Left hindlimb (tissue), 1 donor: ENCODE measurements around the gene CLEC12A.
"Not testable (repeated sequence)": the region's sequence is repeated elsewhere in the genome, so short reads cannot be mapped to it uniquely, and the experiment has no call there.

Source experiments
- DNase-seq: peaks from one replicate; pipeline ENCODE4 v3.0.0-alpha.2; 2018

The CLEC12A gene

GRCh38 chr12:9971181-9971580, at the start of gene CLEC12A:
Gene CLEC12A, plus strand, starts transcription at chr12:9971409. Its CDS starts 188 bp downstream, at chr12:9971597.
- no peak for DNase-seq

GRCh38 chr12:9922429-9922828, 48.8 kb upstream of the CLEC12A start:
- DNase-seq: no peak

GRCh38 chr12:9925705-9926393, 45.4 kb upstream of the CLEC12A start:
- DNase-seq: no peak

DNA sequence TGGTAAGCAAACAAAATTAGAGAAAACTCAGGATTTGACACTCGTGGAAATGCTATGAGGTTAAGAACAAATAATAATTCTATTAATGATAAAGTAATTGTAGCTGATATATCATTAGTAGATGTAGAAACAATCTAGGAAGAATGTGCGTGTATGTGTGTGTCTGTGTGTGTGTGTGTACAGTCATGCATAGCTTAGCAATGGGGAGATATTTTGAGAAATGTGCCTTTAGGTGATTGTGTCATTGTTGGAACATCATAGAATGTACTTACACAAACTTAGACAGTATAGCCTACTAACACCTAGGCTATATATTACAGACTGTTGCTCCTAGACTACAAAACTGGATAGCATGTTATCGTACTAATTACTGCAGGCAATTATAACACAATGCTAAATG, 44.3 kb upstream of the CLEC12A start:
- DNase-seq: no peak

DNA sequence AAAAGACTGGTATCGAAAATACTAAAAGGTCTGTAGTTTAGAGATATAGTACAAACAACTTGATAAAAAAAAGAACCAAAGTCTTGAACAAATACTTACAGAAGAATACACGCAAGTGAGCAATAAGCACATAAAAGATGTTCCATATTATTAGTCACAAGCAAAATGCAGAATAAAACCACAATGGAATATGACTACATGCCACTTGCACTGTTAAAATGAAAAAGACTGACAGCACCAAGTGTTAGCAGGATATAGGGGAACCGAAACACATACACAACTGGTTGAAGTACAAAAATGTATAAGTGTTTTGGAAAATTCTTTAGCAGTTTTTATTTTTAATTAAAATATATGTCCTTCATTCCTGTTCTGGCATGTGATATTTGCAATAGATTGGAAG, 42.6 kb upstream of the CLEC12A start:
- DNase-seq: no peak

GRCh38 chr12:9931245-9931644, 40.0 kb upstream of the CLEC12A start:
- DNase-seq: no peak

GRCh38 chr12:9932270-9932669, 38.9 kb upstream of the CLEC12A start, which contains the start of gene CLEC2A:
Gene CLEC2A, minus strand, starts transcription at chr12:9932370. Its CDS starts 41 bp downstream, at chr12:9932329.
- DNase-seq: no peak

DNA sequence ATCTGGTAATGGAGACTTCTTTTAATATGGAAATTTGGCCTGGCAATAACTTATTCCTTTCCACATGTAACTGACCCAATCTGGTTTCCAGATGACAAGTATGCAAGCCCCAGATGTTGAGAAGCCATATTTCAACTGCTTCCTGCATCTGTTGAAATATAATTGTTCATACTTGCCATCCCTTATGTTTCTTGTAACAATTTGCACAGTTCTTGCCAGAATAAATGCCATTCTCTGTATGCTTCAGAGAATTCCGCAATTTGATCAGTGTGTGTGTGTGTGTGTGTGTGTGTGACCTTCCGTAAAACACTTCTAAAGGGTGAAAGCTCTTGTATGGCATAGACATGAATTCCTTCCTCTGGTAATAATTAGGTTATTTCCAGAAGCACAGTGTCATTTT, 37.3 kb upstream of the CLEC12A start:
- no peak for DNase-seq

GRCh38 chr12:9935026-9935425, 36.2 kb upstream of the CLEC12A start:
- DNase-seq: no peak

DNA sequence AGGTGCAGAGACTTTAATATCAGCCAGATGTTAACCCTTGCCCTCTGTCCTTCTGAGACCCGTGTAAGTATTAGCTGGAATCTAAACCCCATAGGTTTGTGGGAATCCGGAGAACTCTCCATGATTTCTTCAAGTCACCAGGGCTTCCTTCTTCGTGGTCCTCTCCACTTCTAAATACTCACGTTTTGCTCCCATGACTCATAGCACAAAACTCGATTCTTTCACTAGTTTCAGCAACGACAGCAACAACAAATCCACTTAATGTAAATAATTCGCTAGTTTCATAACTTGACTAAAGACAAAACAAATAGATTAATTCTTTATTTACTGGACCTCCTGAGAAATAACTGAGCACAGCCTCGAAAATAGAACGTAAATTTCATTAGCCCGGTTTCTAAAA, 34.6 kb upstream of the CLEC12A start:
- DNase-seq: no peak

- no peak for DNase-seq
These were observed 30.8 kb upstream of the CLEC12A start for GRCh38 chr12:9940375-9940774.

DNA sequence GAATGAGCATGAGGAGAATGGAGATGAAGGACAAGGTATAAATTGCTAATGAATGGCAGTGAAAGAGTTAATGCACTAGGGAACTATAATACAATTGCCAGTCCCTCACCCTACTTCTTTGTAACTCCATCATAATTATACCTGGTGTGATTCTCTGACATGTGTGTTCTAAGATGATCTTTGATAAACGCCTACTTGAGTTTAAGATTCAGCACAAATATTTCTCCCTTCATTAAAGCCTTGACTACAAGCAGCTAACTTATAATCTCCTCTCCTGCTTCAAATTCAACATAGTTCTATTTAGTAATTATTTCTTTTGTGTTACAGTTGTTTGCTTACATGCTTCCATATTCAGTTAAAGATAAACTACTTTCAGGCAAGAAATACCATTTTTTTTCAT, 29.4 kb upstream of the CLEC12A start:
- no peak for DNase-seq

- DNase-seq: peak; percentile 29
These were observed 28.0 kb upstream of the CLEC12A start for GRCh38 chr12:9943240-9943639.

DNA sequence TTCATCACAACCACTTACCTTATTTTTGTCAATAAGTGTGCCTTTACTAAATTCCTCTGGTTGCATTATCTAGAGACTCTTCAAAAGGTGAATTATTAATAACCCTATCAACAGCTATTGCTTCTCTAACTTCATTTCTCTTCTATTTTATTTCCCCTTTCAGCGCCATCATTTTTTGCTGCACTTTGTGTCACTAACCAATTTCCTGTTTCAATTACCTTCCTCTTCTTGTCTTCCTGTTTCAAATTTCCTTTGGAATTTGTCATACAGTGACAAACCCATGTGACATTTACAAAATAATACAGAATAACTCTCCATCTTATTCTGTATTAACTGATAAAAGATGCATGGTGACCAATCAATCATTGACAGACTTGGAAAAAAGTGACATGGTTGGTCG, 26.8 kb upstream of the CLEC12A start:
- DNase-seq: no peak

DNA sequence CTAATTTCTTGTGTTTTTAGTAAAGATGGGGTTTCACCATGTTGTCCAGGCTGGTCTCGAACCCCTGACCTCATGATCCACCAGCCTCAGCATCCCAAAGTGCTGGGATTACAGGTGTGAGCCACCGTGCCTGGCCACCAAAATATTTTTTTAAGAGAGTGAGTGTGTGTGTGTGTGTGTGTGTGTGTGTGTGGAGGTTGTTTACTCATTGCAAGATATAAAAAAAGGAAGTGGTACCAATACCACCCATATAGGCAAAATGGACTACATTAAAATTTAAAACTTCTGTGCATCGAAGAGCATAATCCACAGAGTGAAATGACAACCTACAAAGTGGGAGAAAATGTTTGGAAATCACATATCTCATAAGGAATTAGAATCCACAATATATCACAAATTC, 23.5 kb upstream of the CLEC12A start:
- no peak for DNase-seq

GRCh38 chr12:9948606-9949296, 22.5 kb upstream of the CLEC12A start:
- DNase-seq: no peak

DNA sequence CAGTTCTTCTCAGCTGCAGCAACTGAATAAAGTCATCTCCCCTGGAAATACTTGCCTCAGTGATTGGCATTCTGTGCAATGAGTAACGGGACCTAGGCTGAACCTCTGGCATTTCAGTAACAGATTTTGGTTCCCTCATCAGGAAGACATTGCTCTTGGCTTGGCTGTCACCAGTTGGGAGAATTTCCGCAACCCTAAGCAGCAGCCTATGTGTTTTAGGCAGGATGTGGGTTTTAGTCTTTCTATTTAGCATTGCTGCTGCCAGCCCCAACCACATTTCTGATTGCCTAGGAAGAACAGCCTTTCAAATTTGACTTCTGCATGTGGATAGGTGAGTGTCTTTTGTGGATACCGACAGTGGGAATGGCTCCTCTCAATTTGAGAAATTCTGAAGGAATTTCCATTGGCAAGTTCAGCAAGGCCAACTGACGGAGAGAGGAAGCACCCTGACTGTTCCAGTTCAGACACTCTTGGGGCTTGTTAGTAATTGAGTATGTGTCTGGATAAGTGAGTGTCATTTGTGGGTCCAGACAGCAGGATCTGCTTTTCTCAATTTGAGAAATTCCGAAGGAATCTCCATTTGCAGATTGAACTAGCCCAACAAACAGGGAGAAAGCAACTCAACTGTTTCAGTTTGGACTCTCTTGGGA, 20.1 kb upstream of the CLEC12A start:
- DNase-seq: peak; percentile 26

DNA sequence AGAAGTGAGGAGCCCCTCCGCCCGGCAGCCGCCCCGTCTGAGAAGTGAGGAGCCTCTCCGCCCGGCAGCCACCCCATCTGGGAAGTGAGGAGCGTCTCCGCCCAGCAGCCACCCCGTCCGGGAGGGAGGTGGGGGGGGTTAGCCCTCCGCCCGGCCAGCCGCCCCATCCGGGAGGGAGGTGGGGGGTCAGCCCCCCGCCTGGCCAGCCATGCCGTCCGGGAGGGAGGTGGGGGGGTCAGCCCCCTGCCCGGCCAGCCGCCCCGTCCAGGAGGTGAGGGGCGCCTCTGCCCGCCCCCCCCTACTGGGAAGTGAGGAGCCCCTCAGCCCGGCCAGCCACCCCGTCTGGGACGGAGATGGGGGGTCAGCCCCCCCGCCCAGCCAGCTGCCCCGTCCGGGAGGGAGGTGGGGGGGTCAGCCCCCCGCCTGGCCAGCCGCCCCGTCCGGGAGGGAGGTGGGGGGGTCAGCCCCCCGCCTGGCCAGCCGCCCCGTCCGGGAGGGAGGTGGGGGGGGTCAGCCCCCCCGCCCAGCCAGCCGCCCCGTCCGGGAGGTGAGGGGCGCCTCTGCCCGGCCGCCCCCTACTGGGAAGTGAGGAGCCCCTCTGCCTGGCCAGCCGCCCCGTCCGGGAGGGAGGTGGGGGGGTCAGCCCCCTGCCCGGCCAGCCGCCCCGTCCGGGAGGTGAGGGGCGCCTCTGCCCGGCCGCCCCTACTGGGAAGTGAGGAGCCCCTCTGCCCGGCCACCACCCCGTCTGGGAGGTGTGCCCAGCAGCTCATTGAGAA, 18.1 kb upstream of the CLEC12A start:
- DNase-seq: not testable (repeated sequence)

DNA sequence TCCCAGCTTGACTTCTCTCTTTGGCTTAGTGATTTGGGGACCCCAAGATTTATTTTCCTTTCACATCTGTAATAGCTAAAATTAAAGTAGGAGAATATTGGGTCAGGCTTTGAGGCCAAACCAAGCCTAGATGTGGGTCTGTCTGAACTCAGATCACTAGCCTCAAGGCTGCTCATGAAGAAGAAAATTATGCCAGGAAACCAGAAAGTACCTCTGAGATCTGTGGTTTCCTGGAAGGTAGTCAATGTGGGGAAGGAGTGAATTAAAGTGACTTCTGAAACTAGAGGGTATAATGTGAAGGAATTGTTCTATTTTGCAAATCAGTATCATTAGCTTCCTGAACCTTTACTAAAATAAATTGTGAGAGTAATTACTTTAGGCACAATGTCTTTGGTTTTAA, 13.4 kb upstream of the CLEC12A start:
- no peak for DNase-seq

- no peak for DNase-seq
These were observed 10.6 kb upstream of the CLEC12A start for GRCh38 chr12:9960590-9960989.

GRCh38 chr12:9961106-9961505, 10.1 kb upstream of the CLEC12A start:
- no peak for DNase-seq

- no peak for DNase-seq
These were observed 9.3 kb upstream of the CLEC12A start for GRCh38 chr12:9961901-9962300.

GRCh38 chr12:9969673-9970072, 1.5 kb upstream of the CLEC12A start:
- DNase-seq: no peak
